OCI-M2 (cell line): Measurements from ENCODE around the gene ARL8B.

Experiments
- DNase-seq: peaks from one replicate; lab custom pipeline; 2025; ENCODE audit not compliant: unreplicated experiment; lab: John Stamatoyannopoulos, UW

Gene ARL8B

GRCh38 chr3:5205165-5205941, 83.3 kb downstream of the ARL8B start:
- no peak for DNase-seq

- DNase-seq: no peak
Observed at GRCh38 chr3:5210926-5211325, 88.8 kb downstream of the ARL8B start.

- no peak for DNase-seq
Observed at GRCh38 chr3:5212628-5213573, 90.8 kb downstream of the ARL8B start.

- no peak for DNase-seq
Observed at GRCh38 chr3:5213574-5213966, 91.5 kb downstream of the ARL8B start.

GRCh38 chr3:5214352-5214751, 92.3 kb downstream of the ARL8B start:
- no peak for DNase-seq

GRCh38 chr3:5217824-5218595, 95.9 kb downstream of the ARL8B start:
- no peak for DNase-seq

GRCh38 chr3:5218815-5219214, 96.7 kb downstream of the ARL8B start:
- no peak for DNase-seq

GRCh38 chr3:5219216-5219615, 97.1 kb downstream of the ARL8B start:
- DNase-seq: no peak

- DNase-seq: no peak
Observed at GRCh38 chr3:5220193-5220592, 98.1 kb downstream of the ARL8B start.

- no peak for DNase-seq
Observed at GRCh38 chr3:5220667-5221431, 98.8 kb downstream of the ARL8B start.

- DNase-seq: no peak
Observed at GRCh38 chr3:5221701-5222100, 99.6 kb downstream of the ARL8B start.

- no peak for DNase-seq
Observed at GRCh38 chr3:5222283-5223005, 100.4 kb downstream of the ARL8B start.

GRCh38 chr3:5226783-5227182, 104.7 kb downstream of the ARL8B start:
- DNase-seq: no peak

GRCh38 chr3:5227812-5228211, 105.7 kb downstream of the ARL8B start:
- no peak for DNase-seq

- DNase-seq: no peak
Observed at GRCh38 chr3:5229414-5229813, 107.3 kb downstream of the ARL8B start.
